ENCODE data around the gene NDUFAF2. TPM values are rescaled to one million over a fixed set of nuclear protein-coding genes. Genes with fewer than 3 reads are reported as not detected.
"Not testable (repeated sequence)": the region's sequence is repeated elsewhere in the genome, so short reads cannot be mapped to it uniquely, and the experiment has no call there.

The NDUFAF2 gene
- total RNA-seq, 1 experiment from 2014 or later, result 95.5 TPM

GRCh38 chr5:61167382-61167781 lies 222.4 kb downstream of the NDUFAF2 start:
- peak; percentile 41 for DNase-seq (ENCODE audit: extremely low read depth, low read depth)

DNA sequence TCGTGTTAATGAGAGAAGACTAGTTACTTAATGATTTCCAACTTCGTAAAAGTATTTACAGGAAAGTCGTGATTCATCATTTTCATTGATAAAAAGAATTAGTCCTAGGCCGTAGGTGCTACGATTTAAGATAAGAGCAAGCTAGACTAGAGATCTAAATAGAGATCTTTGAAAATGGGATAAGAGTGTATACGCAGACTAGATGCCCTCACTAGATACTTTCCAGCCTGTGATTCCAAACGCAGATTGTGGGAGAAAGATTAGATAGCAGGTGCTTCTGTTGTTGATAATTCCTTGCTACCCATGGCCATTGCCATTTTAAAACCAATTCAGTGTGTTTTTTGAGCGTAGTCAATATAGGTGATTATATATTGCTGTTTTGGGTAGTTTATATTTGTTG lies 223.9 kb downstream of the NDUFAF2 start:
- DNase-seq (ENCODE audit: extremely low read depth, low read depth), result no peak

DNA sequence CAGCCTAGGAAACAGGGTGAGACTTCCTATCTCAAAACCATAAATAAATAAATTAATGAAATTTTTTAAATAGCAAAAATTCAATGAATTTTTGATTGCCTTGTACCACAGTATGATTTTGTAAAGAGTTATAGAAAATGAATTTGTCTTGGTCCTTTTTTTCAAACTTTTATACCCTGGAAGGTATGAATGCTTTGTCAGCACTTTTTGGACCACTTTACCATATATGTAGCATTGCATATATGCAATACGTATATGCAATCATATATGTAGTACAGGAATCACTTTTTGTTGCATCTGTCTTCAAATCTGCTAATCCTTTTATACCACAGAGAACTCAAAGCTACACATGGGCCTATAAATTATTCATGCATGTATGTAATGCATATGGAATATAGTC lies 226.5 kb downstream of the NDUFAF2 start:
- no peak for DNase-seq (ENCODE audit: extremely low read depth, low read depth)

DNA sequence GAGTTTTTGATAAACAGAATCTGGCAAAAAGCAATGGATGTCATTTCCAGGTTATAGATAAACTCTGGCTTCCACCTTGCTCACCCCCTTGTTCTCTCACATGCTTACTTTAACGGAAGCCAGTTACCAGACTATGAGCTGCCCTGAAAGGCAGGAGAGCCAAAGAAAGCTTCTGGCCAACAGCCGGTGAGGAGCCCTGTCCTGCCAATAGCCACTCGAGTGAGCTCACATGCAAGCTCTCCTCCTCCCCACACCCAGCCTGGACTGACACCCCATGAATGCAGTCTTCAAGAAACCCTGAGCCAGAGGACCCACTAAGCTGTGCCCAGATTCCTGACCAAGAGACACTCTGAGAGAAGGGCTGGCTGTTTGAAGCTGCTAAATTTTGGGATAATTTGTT lies 231.6 kb downstream of the NDUFAF2 start:
- no peak for DNase-seq (ENCODE audit: extremely low read depth, low read depth)

GRCh38 chr5:61177070-61177469 lies 232.1 kb downstream of the NDUFAF2 start:
- no peak for DNase-seq (ENCODE audit: extremely low read depth, low read depth)

GRCh38 chr5:61177716-61178115 lies 232.7 kb downstream of the NDUFAF2 start:
- DNase-seq (ENCODE audit: extremely low read depth, low read depth), result no peak

- DNase-seq (ENCODE audit: extremely low read depth, low read depth), result no peak
These were observed 233.7 kb downstream of the NDUFAF2 start for GRCh38 chr5:61178702-61179101.

GRCh38 chr5:61180886-61181285 lies 235.9 kb downstream of the NDUFAF2 start:
- DNase-seq (ENCODE audit: extremely low read depth, low read depth), result no peak

DNA sequence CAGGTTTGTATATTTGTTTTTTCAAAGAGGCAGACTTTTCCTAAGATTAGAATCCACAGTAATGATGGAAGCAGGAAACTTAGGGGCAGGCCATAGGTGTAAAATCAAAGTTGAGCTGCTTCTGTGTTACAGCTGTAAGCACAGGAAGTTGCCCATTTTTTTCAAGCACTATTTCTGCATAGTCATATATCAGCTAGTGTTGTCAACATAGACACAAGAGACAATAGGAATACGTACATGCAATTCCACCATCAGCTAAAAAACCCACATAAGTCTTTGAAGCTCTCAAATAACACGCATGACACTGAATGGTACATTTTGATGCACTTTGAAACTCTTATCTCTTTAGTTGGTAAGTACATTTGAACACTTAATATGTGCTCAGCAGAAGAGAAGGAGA lies 237.4 kb downstream of the NDUFAF2 start:
- DNase-seq (ENCODE audit: extremely low read depth, low read depth), result no peak

DNA sequence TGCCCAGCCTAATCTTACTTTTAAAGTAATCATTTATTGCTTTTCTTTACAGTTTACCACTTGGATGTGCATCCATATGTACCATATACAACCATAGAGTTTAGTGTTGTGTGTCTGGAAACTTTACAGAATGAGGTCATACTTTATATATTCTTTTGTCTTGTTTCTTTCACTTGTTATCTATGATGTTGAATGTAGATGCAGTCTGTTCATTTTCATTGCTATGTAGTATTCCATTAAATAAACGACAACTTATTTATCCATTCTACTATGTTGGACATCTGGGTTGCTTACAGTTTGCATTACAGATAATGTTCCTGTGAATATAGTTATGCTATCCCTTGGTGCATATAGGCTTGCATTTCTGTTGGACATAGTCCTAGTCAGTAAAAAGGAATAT lies 238.5 kb downstream of the NDUFAF2 start:
- DNase-seq (ENCODE audit: extremely low read depth, low read depth), result no peak

DNA sequence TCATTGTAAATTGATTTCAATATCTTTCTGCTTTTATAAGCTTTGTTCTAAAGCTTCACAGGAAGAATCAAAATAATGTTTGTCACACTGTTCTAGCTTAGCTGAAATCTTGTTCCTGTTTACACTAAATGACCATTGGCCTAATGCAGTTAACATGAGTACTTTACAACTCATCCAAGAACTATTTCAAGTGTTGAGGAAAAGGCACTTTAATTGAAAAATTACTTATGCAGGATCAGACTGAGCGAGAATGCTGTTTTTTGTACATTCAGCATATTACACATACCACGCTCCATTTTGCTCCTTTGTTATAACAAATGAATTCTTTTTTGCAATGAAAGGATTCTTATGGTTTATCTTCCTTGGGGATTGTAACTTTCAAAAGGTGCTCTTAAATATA lies 239.7 kb downstream of the NDUFAF2 start:
- DNase-seq (ENCODE audit: extremely low read depth, low read depth), result no peak

- no peak for DNase-seq (ENCODE audit: extremely low read depth, low read depth)
These were observed 241.6 kb downstream of the NDUFAF2 start for GRCh38 chr5:61186634-61187033.

- DNase-seq (ENCODE audit: extremely low read depth, low read depth), result not testable (repeated sequence)
These were observed 242.3 kb downstream of the NDUFAF2 start for GRCh38 chr5:61187352-61187751.

- DNase-seq (ENCODE audit: extremely low read depth, low read depth), result not testable (repeated sequence)
These were observed 242.8 kb downstream of the NDUFAF2 start for GRCh38 chr5:61187826-61188225.

DNA sequence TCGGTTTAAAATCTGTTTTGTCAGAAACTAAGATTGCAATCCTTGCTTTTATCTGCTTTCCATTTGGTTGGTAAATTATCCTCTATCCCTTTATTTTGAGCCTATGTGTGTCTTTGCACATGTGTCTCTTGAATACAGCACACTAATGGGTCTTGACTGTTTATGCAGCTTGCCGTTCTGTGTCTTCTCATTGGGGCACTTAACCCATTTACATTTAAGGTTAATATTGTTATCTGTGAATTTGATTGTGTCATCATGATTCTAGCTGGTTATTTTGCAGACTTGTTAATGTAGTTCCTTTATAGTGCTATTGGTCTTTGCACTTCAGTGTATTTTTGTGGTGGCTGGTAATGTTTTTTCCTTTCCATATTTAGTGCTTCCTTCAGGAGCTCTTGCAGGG lies 253.6 kb downstream of the NDUFAF2 start:
- DNase-seq (ENCODE audit: extremely low read depth, low read depth), result no peak

- DNase-seq (ENCODE audit: extremely low read depth, low read depth), result no peak
These were observed 255.7 kb downstream of the NDUFAF2 start for GRCh38 chr5:61200582-61201155.

DNA sequence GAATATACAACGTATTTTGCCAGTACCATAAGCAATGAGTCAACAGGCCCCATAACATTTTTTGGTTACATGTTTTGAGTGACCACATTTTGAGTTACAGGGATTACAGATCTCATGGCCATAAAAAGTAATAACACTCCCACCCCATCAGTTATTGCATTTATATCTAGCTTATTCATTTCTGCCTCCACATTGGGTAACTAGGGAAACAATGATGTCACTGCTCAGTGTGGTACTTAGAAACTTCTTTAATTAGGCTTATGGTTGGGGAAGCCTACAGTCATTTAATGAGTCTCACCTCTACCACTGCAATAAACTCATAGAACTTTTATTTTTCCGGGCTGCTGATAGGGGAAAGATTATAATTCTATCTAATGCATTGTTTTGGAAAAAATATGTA lies 257.2 kb downstream of the NDUFAF2 start:
- DNase-seq (ENCODE audit: extremely low read depth, low read depth), result no peak

Other genes starting within 250 kb of the NDUFAF2 start
- gene DEPDC1B, start 245.0 kb upstream of the NDUFAF2 start, total RNA-seq (2014; rRNA removed; shearing (Covaris generic)), result 38.4 and 39.4 TPM in 2 replicates
- gene ELOVL7, start 100.9 kb upstream of the NDUFAF2 start, total RNA-seq (2014; rRNA removed; shearing (Covaris generic)), result 1.2 and 2.0 TPM in 2 replicates
- 25.5 and 26.1 TPM in 2 replicates for gene ERCC8, start 135 bp upstream of the NDUFAF2 start, total RNA-seq (2014; rRNA removed; shearing (Covaris generic))
- 97.0 and 99.2 TPM in 2 replicates for gene SMIM15, start 217.3 kb downstream of the NDUFAF2 start, total RNA-seq (2014; rRNA removed; shearing (Covaris generic))